Measurements from ENCODE around the gene ERICH3.

DNA sequence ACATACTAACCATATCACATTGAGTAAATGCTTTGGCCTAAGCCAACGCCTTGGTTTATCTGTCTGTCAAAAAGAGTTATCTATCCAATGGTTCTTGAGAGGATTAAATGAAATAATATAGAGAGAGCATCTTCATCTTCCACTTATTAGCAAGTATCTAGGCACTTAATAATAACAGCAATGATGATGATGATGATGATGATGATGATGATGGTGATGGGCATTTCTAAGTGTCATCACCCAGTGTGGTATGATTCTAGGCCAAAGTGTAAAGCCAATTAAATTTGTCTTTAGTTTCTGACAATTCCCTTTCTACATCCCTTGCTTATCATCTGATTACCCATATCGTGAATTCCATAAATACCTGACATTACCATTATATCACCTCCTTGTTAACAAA, 95.5 kb downstream of the ERICH3 start:
- TF ChIP-seq, protein P1, sequence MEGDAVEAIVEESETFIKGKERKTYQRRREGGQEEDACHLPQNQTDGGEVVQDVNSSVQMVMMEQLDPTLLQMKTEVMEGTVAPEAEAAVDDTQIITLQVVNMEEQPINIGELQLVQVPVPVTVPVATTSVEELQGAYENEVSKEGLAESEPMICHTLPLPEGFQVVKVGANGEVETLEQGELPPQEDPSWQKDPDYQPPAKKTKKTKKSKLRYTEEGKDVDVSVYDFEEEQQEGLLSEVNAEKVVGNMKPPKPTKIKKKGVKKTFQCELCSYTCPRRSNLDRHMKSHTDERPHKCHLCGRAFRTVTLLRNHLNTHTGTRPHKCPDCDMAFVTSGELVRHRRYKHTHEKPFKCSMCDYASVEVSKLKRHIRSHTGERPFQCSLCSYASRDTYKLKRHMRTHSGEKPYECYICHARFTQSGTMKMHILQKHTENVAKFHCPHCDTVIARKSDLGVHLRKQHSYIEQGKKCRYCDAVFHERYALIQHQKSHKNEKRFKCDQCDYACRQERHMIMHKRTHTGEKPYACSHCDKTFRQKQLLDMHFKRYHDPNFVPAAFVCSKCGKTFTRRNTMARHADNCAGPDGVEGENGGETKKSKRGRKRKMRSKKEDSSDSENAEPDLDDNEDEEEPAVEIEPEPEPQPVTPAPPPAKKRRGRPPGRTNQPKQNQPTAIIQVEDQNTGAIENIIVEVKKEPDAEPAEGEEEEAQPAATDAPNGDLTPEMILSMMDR (IDR thresholded peaks at IDR 0.05), result no peak
- no peak for TF ChIP-seq EP300 (IDR thresholded peaks at IDR 0.05)

Measured in ovary (tissue), 3 donors.